ENCODE results near the gene PM20D1.

Gene PM20D1

GRCh38 chr1:205810448-205811157 is 39.3 kb downstream of the PM20D1 start:
- no peak overlapping the region for H3K27ac ChIP-seq
- no peak for DNase-seq (ENCODE audit: low read depth, low spot score)

GRCh38 chr1:205809942-205810345 is 40.0 kb downstream of the PM20D1 start:
- DNase-seq (ENCODE audit: low read depth, low spot score) = no peak
- H3K27ac ChIP-seq = no peak overlapping the region

GRCh38 chr1:205809469-205809868 is 40.5 kb downstream of the PM20D1 start:
- no peak for DNase-seq (ENCODE audit: low read depth, low spot score)
- no peak overlapping the region for H3K27ac ChIP-seq

- no peak overlapping the region for H3K27ac ChIP-seq
Measured at GRCh38 chr1:205805082-205805711, 44.7 kb downstream of the PM20D1 start.

GRCh38 chr1:205804605-205805004 is 45.3 kb downstream of the PM20D1 start:
- no peak for DNase-seq (ENCODE audit: low read depth, low spot score)
- H3K27ac ChIP-seq = no peak overlapping the region

More at GRCh38 chr1:205805082-205805711, 44.7 kb downstream of the PM20D1 start:
- DNase-seq (ENCODE audit: low read depth, low spot score) = no peak

- no peak for DNase-seq (ENCODE audit: low read depth, low spot score)
- no peak overlapping the region for H3K27ac ChIP-seq
Measured at GRCh38 chr1:205803986-205804385, 45.9 kb downstream of the PM20D1 start.

- no peak for DNase-seq (ENCODE audit: low read depth, low spot score)
- no peak overlapping the region for H3K27ac ChIP-seq
Measured at GRCh38 chr1:205802060-205802459, 47.9 kb downstream of the PM20D1 start.

- no peak for DNase-seq (ENCODE audit: low read depth, low spot score)
- H3K27ac ChIP-seq = no peak overlapping the region
Measured at GRCh38 chr1:205800981-205801703, 48.8 kb downstream of the PM20D1 start.

GRCh38 chr1:205800427-205800826 is 49.5 kb downstream of the PM20D1 start:
- DNase-seq (ENCODE audit: low read depth, low spot score) = no peak
- no peak overlapping the region for H3K27ac ChIP-seq

- DNase-seq (ENCODE audit: low read depth, low spot score) = peak; percentile 36
- no peak overlapping the region for H3K27ac ChIP-seq
Measured at GRCh38 chr1:205798577-205798976, 51.4 kb downstream of the PM20D1 start.

- no peak overlapping the region for H3K27ac ChIP-seq
- no peak for DNase-seq (ENCODE audit: low read depth, low spot score)
Measured at GRCh38 chr1:205797168-205797567, 52.8 kb downstream of the PM20D1 start.

- H3K27ac ChIP-seq = no peak overlapping the region
- DNase-seq (ENCODE audit: low read depth, low spot score) = no peak
Measured at GRCh38 chr1:205794011-205794730, 55.8 kb downstream of the PM20D1 start.

- H3K27ac ChIP-seq = no peak overlapping the region
- no peak for DNase-seq (ENCODE audit: low read depth, low spot score)
Measured at GRCh38 chr1:205792961-205793673, 56.8 kb downstream of the PM20D1 start.

- H3K27ac ChIP-seq = no peak overlapping the region
- no peak for DNase-seq (ENCODE audit: low read depth, low spot score)
Measured at GRCh38 chr1:205792481-205792881, 57.5 kb downstream of the PM20D1 start.

GRCh38 chr1:205791568-205792180 is 58.3 kb downstream of the PM20D1 start:
- DNase-seq (ENCODE audit: low read depth, low spot score) = no peak
- H3K27ac ChIP-seq = no peak overlapping the region

- DNase-seq (ENCODE audit: low read depth, low spot score) = no peak
- H3K27ac ChIP-seq = no peak overlapping the region
Measured at GRCh38 chr1:205787287-205787916, 62.5 kb downstream of the PM20D1 start.

- H3K27ac ChIP-seq = no peak overlapping the region
- no peak for DNase-seq (ENCODE audit: low read depth, low spot score)
Measured at GRCh38 chr1:205786601-205787000, 63.3 kb downstream of the PM20D1 start.

- no peak for DNase-seq (ENCODE audit: low read depth, low spot score)
- H3K27ac ChIP-seq = no peak overlapping the region
Measured at GRCh38 chr1:205785446-205785845, 64.5 kb downstream of the PM20D1 start.

- DNase-seq (ENCODE audit: low read depth, low spot score) = no peak
- no peak overlapping the region for H3K27ac ChIP-seq
Measured at GRCh38 chr1:205783904-205784303, 66.0 kb downstream of the PM20D1 start.

Measured in epithelial cell of prostate (primary cell).